OCI-LY7 (cell line): ENCODE measurements around the gene TP53RK. TPM values are rescaled to one million over a fixed set of nuclear protein-coding genes. Genes with fewer than 3 reads are reported as not detected.

ENCODE experiments used
- BruUV-seq: library from RNA; stranded (reverse); fragments of 400-500 nt; replicated peaks from 2 replicates; lab custom pipeline; 2021; lab: Mats Ljungman, UMichigan
- CTCF ChIA-PET: fragments of 300-600 bp; sonication (Branson Sonifier 250); formaldehyde crosslinking; loops from one replicate; lab custom pipeline; 2022; ENCODE audit warnings: antibody characterized with exemption; ENCODE audit not compliant: unreplicated experiment; lab: Charles Lee
- POLR2A ChIA-PET: fragments of 300-600 bp; sonication (Branson Sonifier 250); formaldehyde crosslinking; loops from one replicate; lab custom pipeline; 2022; ENCODE audit warnings: antibody characterized with exemption; lab: Charles Lee
- DNase-seq: peaks from one replicate; pipeline ENCODE4 v3.0.0-alpha.2; 2015; ENCODE audit warnings: low spot score
- H2AFZ ChIP-seq: fragments of 200-600 bp; sonication (generic), shearing (Covaris generic); 2 replicates; pipeline ENCODE4 v1.6.1; 2014; ENCODE audit warnings: mild to moderate bottlenecking, antibody characterized with exemption, low read length, moderate library complexity
- H3K27ac ChIP-seq: fragments of 200-600 bp; sonication (generic); 2 replicates; pipeline ENCODE4 v1.5.1; 2014; ENCODE audit warnings: mixed run types, low read depth, mild to moderate bottlenecking, moderate library complexity, low read length, inconsistent platforms; ENCODE audit not compliant: poor library complexity, severe bottlenecking
- H3K36me3 ChIP-seq: fragments of 200-600 bp; sonication (generic); 2 replicates; pipeline ENCODE4 v1.6.1; 2014; ENCODE audit warnings: mild to moderate bottlenecking, antibody characterized with exemption, low read length, moderate library complexity, mixed read lengths; ENCODE audit not compliant: insufficient read depth
- H3K4me1 ChIP-seq: fragments of 200-600 bp; sonication (generic); 2 replicates; pipeline ENCODE4 v1.5.1; 2014; ENCODE audit warnings: mild to moderate bottlenecking, low read length; ENCODE audit not compliant: insufficient read depth, poor library complexity, severe bottlenecking
- H3K4me2 ChIP-seq: fragments of 200-600 bp; sonication (generic); 2 replicates; pipeline ENCODE4 v1.6.1; 2014; ENCODE audit warnings: mild to moderate bottlenecking, low read length
- H3K4me3 ChIP-seq: fragments of 200-600 bp; sonication (generic); 2 replicates; pipeline ENCODE4 v1.5.1; 2014; ENCODE audit warnings: mild to moderate bottlenecking, low read depth, low read length; ENCODE audit not compliant: poor library complexity, severe bottlenecking
- H3K79me2 ChIP-seq: fragments of 200-600 bp; sonication (generic); 2 replicates; pipeline ENCODE4 v1.6.1; 2016; ENCODE audit warnings: low read depth, mild to moderate bottlenecking, low read length, moderate library complexity, mixed read lengths; ENCODE audit not compliant: insufficient read depth
- H3K9me2 ChIP-seq: fragments of 200-600 bp; sonication (generic); 2 replicates; pipeline ENCODE4 v1.6.1; 2016; ENCODE audit warnings: mild to moderate bottlenecking, low read length, mixed read lengths; ENCODE audit not compliant: insufficient read depth
- H3K9me3 ChIP-seq: fragments of 200-600 bp; sonication (generic); 2 replicates; pipeline ENCODE4 v1.6.1; 2014; ENCODE audit warnings: mild to moderate bottlenecking, mixed run types, low read length, mixed read lengths
- H4K20me1 ChIP-seq: fragments of 200-600 bp; sonication (generic); 2 replicates; pipeline ENCODE4 v1.6.1; 2014; ENCODE audit warnings: mild to moderate bottlenecking, antibody characterized with exemption, low read length, moderate library complexity, mixed read lengths; ENCODE audit not compliant: insufficient read depth
- CTCF ChIP-seq: fragments of 200-600 bp; sonication (generic); conservative IDR thresholded peaks from 2 replicates; pipeline ENCODE4 v1.5.1; 2014; ENCODE audit warnings: mild to moderate bottlenecking, antibody characterized with exemption, low read length, moderate library complexity, mixed read lengths
- EZH2phosphoT487 ChIP-seq: fragments of 200-600 bp; sonication (generic); IDR thresholded peaks from 2 replicates; pipeline ENCODE4 v1.6.1; 2018; ENCODE audit warnings: low read depth, borderline replicate concordance, mild to moderate bottlenecking, mixed run types, antibody characterized with exemption, low read length, moderate library complexity, mixed read lengths
- intact Hi-C: fragments of 100-400 bp; cut with micrococcal nuclease; formaldehyde crosslinking; loops from one replicate; pipeline ENCODE4 v1.10.0; 2022; ENCODE audit not compliant: unreplicated experiment
- total RNA-seq, 2 experiments: library from RNA; depleted of rRNA in 1 of 2; stranded (reverse); fragments of >200 nt in 1 of 2; shearing (Covaris generic) in 1 of 2; gene quantifications; 2 replicates each; pipeline ENCODE4 v1.2.3, GENCODE V29; 2014 to 2022

TP53RK gene
- total RNA-seq, 2 experiments from 2014 or later = 18.6 to 32.9 TPM

- no peak overlapping the region for H3K4me3 ChIP-seq
- no peak overlapping the region for H2AFZ ChIP-seq
- POLR2A ChIA-PET = interaction anchor here (1.1 kb wide), 1 partner anchor 16 kb away, joined by 7 read pairs; no protein-coding TSS in a partner anchor
- TF ChIP-seq CTCF = no peak
- TF ChIP-seq EZH2phosphoT487 = no peak
- H4K20me1 ChIP-seq = no peaks in the 10 kb centered on the region
- no peaks in the 10 kb centered on the region for H3K9me2 ChIP-seq
- intact Hi-C loops = no loop called here
- H3K4me1 ChIP-seq = no peaks in the 10 kb centered on the region
- no peaks in the 10 kb centered on the region for H3K79me2 ChIP-seq
- BruUV-seq = no TSS peak
- no peak overlapping the region for H3K27ac ChIP-seq
- no peaks in the 10 kb centered on the region for H3K9me3 ChIP-seq
- no peak overlapping the region for H3K4me2 ChIP-seq
- CTCF ChIA-PET = no interaction called here
- DNase-seq = no peak
- no peaks in the 10 kb centered on the region for H3K36me3 ChIP-seq
Measured at GRCh38 chr20:46674253-46675083, 14.8 kb downstream of the TP53RK start.

DNA sequence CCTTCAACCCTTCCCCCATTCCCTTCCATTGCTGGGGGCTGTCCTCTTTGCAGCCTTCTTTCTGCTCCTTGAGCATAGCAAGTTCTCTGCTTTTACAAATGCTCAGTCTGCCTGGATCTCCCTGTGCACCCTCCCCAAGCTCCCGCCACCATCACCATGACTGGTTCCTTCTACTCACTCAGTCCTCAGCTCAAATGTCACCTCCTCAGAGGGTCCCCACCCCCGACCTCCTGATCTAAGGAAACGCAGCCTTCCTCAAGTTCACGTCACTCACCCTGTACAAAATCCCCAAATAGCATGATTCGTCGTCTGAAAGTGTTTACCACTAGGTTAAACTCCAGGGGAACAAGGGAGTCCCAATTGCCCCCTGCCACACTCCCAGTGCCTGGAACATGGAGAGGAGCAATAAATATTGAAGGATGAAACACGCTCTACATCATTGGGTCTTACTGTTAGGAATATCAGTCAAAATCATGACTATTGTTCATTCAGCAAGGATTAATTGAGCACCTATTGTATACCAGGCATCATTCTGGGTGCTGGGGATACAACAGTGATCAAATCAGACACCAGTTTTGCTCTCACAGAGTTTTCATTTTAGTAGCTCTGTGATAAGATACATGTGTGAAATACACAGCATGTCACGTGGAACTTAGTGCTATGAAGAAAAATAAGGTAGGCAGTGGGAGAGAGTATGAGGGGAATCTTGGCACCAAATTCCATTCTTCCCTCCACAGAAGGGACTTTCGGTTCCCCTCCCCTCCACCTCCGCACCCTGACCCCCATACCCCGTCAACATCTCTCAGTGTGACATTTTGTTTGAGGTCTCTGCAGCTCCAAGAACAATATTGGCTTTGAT, 15.6 kb downstream of the TP53RK start:
- no peak overlapping the region for H3K4me2 ChIP-seq

More for the DNA sequence above, 15.6 kb downstream of the TP53RK start:
- Histone ChIP-seq H2AFZ (no peak overlapping the region), H3K36me3 (no peaks in the 10 kb centered on the region), H4K20me1 (no peaks in the 10 kb centered on the region), H3K4me1 (no peaks in the 10 kb centered on the region), H3K9me3 (no peaks in the 10 kb centered on the region), H3K4me3 (no peak overlapping the region), H3K79me2 (no peaks in the 10 kb centered on the region), H3K27ac (no peak overlapping the region), H3K9me2 (no peaks in the 10 kb centered on the region)
- DNase-seq = no peak
- ChIA-PET POLR2A (no interaction called here), CTCF (no interaction called here)
- intact Hi-C loops = no loop called here
- TF ChIP-seq CTCF (no peak), EZH2phosphoT487 (no peak)
- no TSS peak for BruUV-seq
